Measurements from ENCODE around the gene TAS1R3. TPM values are rescaled to one million over a fixed set of nuclear protein-coding genes. Genes with fewer than 3 reads are reported as not detected.

Gene TAS1R3
- total RNA-seq, 1 experiment from 2014 or later = 0.16 TPM

GRCh38 chr1:1340185-1340584, 9.1 kb downstream of the TAS1R3 start:
- no peak overlapping the region for H3K4me3 ChIP-seq
- H3K27ac ChIP-seq = no peak overlapping the region
- peaks cover 68% of the 10 kb centered on the region for H3K36me3 ChIP-seq
- DNase-seq (ENCODE audit: low read depth in 1 of 2, low spot score in 2 of 2) = no peak
- peaks cover 20% of the 10 kb centered on the region for H3K4me1 ChIP-seq (replicated peaks)
- no peaks in the 10 kb centered on the region for H3K27me3 ChIP-seq (replicated peaks)
- H3K9me3 ChIP-seq (replicated peaks) = no peaks in the 10 kb centered on the region

DNA sequence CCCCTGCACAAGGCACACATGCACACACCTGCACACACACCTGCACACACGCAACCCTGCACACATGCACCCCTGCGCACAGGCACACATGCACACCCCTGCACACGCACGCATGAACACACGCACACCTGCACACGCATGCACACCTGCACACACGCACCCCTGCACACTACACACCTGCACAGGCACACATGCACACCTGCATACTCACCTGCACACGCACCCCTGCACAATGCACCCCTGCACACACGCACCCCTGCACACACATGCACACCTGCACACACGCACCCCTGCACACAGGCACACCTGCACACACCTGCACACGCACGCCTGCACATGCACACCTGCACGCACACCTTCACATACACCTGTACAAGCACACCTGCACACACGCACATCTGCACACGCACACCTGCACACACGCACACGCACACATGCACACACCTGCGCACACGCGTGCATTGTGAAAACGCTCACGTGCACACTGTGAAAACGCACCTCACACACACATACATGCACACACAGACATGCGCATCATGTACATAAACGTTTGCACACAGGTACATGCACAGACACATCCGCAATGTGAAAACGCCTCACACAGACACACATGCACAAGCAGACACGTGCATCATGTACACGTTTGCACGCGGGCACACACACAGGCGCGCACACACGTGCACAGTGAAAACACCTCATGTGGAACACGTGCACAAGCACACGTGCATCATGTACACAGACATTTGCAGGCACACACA, 9.9 kb downstream of the TAS1R3 start:
- Histone ChIP-seq H3K27ac (no peak overlapping the region), H3K27me3 (replicated peaks) (no peaks in the 10 kb centered on the region), H3K36me3 (peaks cover 62% of the 10 kb centered on the region), H3K4me1 (replicated peaks) (peaks cover 27% of the 10 kb centered on the region), H3K4me3 (no peak overlapping the region), H3K9me3 (replicated peaks) (no peaks in the 10 kb centered on the region)
- DNase-seq (ENCODE audit: low read depth in 1 of 2, low spot score in 2 of 2) = no peak

DNA sequence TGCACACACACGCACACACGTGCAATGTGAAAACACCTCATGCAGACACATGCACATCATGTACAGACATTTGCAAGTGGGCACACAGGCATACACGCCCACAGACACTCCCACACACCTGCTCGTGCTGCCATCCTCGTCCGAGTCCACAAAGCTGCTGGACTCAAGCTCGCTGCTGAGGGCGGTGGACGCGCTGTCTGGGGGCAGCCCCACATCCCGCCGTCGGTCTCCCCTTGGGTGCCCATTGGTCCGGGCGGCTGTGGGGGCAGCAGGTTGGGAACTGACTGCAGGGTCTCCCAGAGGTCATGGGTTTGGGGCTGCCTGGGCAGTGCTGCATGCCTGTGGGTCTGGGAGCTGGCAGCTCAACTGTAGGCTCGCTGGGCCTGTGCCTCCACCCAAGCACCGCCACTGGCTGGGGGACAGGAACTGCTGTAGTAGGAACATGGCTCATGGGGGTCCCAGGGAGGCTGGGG, 10.5 kb downstream of the TAS1R3 start:
- Histone ChIP-seq H3K36me3 (peaks cover 64% of the 10 kb centered on the region), H3K27ac (no peak overlapping the region), H3K4me3 (no peak overlapping the region), H3K27me3 (replicated peaks) (no peaks in the 10 kb centered on the region), H3K9me3 (replicated peaks) (no peaks in the 10 kb centered on the region), H3K4me1 (replicated peaks) (peaks cover 34% of the 10 kb centered on the region)
- DNase-seq (ENCODE audit: low read depth in 1 of 2, low spot score in 2 of 2) = no peak

DNA sequence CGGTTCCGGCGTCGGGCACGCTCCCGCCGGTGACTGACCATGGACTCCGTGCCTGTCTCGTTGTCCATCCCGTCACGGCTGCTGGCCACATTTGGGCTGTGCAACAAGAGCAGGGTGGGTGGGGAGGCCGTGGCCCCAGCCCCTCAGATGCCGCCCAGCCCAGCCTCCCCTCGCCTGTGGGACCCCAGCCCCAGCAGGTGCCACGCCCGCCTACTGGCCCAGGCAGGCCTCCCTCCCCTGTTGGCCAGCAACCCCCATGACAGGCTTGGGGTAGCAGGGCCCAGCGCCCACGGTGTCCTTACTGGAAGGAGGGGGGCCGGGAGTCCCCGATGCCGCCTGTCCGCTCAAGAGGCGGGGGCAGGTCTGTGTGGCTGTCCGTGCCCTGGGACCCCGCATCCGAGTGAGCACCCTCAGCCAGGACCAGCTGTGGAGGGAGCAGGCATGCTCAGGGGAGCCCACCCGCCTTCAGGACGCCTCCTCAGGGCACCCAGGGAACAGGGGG, 11.0 kb downstream of the TAS1R3 start:
- peaks cover 60% of the 10 kb centered on the region for H3K36me3 ChIP-seq
- no peak overlapping the region for H3K27ac ChIP-seq
- H3K4me3 ChIP-seq = no peak overlapping the region
- no peak for DNase-seq (ENCODE audit: low read depth in 1 of 2, low spot score in 2 of 2)
- no peaks in the 10 kb centered on the region for H3K9me3 ChIP-seq (replicated peaks)
- H3K4me1 ChIP-seq (replicated peaks) = peaks cover 39% of the 10 kb centered on the region
- no peaks in the 10 kb centered on the region for H3K27me3 ChIP-seq (replicated peaks)

DNA sequence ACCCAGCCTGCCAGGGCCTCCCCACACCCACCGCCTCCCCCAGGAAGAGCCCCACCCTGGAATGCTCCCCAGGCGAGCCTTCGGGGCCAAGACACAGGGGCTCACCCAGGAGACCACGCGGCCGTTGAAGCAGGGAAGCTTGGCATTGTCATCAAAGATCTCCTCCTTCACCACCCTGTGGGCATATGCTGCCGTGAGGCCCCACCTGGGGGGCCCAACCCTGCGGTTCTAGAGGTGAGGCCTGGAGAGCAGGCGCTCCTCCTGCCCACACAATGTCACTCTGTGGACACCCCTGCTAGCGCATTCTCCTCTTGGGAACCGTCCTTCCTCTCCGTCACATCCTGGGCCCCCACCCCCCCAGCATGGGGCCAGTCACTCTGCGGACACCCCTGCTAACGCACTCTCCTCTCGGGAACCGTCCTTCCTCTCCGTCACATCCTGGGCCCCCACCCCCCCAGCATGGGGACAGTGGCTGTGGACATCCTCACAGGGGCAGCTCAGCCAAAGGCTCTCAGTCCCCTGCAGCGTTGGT, 11.6 kb downstream of the TAS1R3 start:
- Histone ChIP-seq H3K36me3 (peaks cover 57% of the 10 kb centered on the region), H3K4me3 (no peak overlapping the region), H3K9me3 (replicated peaks) (no peaks in the 10 kb centered on the region), H3K27ac (no peak overlapping the region), H3K27me3 (replicated peaks) (no peaks in the 10 kb centered on the region), H3K4me1 (replicated peaks) (peaks cover 44% of the 10 kb centered on the region)
- DNase-seq (ENCODE audit: low read depth in 1 of 2, low spot score in 2 of 2) = no peak

DNA sequence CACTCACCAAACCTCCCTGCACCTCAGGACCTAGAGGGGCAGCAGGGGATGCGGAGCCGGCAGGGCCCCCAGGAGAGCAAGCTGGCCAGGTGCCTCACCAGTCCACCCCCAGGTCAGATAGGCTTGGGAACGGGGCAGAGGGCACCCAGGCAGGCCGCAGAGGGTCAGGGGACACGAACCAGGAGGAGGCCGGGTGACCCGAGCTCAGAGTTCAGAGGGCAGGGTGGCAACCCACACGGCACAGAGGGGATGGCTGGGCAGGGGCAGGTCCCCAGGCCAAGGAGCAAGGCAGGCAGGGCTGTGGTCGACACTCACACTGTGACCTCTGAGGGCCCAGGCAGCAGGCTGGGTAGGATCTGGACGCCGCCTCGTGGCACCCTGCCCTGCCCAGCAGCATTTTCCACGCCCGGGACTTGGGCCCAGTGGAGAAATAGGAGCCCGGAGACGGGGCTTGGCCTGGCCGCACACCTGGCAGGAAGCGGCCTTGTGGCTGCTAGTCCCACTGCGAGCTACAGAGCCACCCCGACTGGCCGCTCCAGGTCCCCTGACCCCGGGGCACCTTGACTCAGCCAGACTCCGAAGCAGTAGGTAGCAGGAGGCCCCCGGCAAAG, 12.8 kb downstream of the TAS1R3 start:
- Histone ChIP-seq H3K36me3 (peaks cover 61% of the 10 kb centered on the region), H3K9me3 (replicated peaks) (no peaks in the 10 kb centered on the region), H3K27me3 (replicated peaks) (no peaks in the 10 kb centered on the region), H3K4me1 (replicated peaks) (peaks cover 56% of the 10 kb centered on the region), H3K27ac (peak overlapping the region; percentile 68), H3K4me3 (no peak overlapping the region)
- DNase-seq (ENCODE audit: low read depth in 1 of 2, low spot score in 2 of 2) = no peak

DNA sequence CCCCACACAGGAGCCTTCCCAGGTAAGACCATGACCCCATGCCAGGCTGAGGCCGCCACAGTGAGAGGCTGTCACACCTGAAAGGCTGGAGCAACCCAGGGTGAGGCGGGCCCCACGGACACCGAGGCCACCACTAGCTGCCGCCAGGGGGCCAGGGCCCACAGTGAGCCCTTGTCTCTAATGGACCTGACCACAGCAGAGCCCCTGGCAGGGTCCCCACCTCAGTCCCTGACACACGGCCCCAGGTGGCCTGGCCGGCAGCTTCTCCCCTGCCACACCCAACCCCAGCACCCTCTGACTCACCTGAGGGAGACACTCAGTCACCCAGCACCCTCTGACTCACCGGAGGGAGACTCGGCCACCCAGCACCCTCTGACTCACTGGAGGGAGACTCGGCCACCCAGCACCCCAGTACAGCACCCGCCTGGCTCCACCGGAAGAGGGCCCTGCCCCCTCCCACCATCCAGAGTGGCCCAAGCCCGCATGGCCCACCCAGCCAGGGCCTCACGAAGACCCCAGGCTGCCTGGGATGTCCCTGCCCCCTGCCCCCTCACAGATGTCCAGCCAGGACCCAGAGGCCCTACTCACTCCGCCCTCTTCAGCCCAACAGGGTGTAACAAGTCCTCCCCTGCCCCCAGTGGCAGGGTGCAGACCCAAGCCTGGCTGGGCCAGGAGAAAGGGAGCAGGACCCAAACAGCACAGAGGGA, 13.7 kb downstream of the TAS1R3 start:
- Histone ChIP-seq H3K9me3 (replicated peaks) (no peaks in the 10 kb centered on the region), H3K4me3 (peak overlapping the region; percentile 8), H3K27ac (peak overlapping the region; percentile 68), H3K4me1 (replicated peaks) (peaks cover 59% of the 10 kb centered on the region), H3K36me3 (peaks cover 61% of the 10 kb centered on the region), H3K27me3 (replicated peaks) (no peaks in the 10 kb centered on the region)
- peak; percentile 96 to 99 for DNase-seq (ENCODE audit: low read depth in 1 of 2, low spot score in 2 of 2)

DNA sequence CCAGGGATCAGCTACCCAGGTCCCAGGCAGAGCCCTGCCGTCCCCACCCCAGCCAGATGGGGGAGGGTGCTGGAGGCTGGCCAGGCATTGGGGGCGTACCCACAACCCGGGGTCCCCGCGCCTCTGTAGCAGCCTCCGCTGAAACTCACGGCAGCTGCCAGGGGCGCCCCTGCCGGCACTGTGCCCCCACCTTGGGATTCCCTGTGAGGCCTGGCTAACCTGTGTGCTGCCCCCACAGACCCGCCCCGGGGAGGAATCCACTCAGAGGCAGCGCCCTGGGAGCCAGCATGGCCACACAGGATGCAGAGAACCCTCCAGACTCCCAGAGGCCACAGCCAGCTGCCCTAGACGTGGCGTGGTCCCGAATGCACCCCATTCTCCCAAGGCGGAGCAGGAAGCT, 14.3 kb downstream of the TAS1R3 start:
- Histone ChIP-seq H3K27ac (peak overlapping the region; percentile 68), H3K4me3 (peak overlapping the region; percentile 8), H3K9me3 (replicated peaks) (no peaks in the 10 kb centered on the region), H3K36me3 (peaks cover 56% of the 10 kb centered on the region), H3K4me1 (replicated peaks) (peaks cover 59% of the 10 kb centered on the region), H3K27me3 (replicated peaks) (no peaks in the 10 kb centered on the region)
- DNase-seq (ENCODE audit: low read depth in 1 of 2, low spot score in 2 of 2) = peak in 1 of 2 experiments; percentile 91

DNA sequence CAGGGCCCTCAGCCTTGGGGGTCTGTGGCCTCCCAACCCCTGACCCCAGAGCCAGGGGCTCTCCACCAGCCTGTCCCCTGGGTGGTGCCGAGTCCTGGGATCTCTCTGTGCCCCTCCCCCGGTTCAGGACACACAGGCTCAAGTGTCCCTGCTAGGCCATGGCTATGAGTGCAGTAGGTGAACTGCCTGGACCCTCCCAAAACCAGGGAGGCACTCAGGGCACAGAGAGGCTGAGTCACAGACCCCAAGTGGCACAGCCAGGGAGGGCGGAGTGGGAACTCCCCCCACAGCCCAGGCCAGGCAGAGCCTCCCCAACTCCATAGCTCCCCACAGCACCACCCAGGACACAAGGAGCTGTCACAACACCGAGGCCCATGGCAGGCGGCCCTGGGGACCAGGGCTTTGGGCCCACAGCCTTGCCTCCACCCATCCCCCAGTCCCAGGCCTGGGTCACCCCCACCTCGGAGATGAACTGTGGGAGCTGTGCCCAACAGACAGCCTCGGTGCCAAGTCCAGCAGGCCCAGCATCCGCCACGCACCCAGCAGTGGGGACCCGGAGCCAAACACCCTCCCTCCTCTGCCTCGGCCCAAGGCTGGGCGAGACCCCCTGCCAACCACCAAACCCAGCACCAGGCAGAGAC, 14.9 kb downstream of the TAS1R3 start:
- peak overlapping the region; percentile 68 for H3K27ac ChIP-seq
- peaks cover 50% of the 10 kb centered on the region for H3K36me3 ChIP-seq
- no peaks in the 10 kb centered on the region for H3K9me3 ChIP-seq (replicated peaks)
- H3K4me1 ChIP-seq (replicated peaks) = peaks cover 59% of the 10 kb centered on the region
- no peaks in the 10 kb centered on the region for H3K27me3 ChIP-seq (replicated peaks)
- DNase-seq (ENCODE audit: low read depth in 1 of 2, low spot score in 2 of 2) = no peak
- H3K4me3 ChIP-seq = peak overlapping the region; percentile 8

DNA sequence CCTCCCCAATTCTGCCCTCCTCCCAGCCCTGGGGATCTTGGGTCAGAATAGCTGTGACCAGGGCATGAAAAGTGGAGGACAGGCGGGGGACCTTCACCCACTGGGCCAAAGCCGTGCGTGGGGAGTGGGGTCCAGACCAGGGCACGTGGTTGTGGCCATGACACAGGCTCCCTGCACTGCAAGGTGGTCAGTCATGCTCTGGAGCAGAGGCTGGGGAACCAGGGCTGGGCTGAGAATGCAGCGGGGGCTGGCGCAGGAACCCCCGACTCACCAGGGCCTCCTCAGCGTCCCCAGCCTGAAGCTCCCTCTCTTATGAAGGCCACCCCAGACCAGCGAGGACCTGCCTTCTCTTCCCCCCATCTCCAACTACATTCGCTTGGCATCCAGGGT, 15.4 kb downstream of the TAS1R3 start:
- Histone ChIP-seq H3K4me1 (replicated peaks) (peaks cover 59% of the 10 kb centered on the region), H3K27ac (peak overlapping the region; percentile 68), H3K36me3 (peaks cover 47% of the 10 kb centered on the region), H3K27me3 (replicated peaks) (no peaks in the 10 kb centered on the region), H3K4me3 (no peak overlapping the region), H3K9me3 (replicated peaks) (no peaks in the 10 kb centered on the region)
- DNase-seq (ENCODE audit: low read depth in 1 of 2, low spot score in 2 of 2) = no peak

GRCh38 chr1:1347026-1347595, 16.0 kb downstream of the TAS1R3 start:
- H3K9me3 ChIP-seq (replicated peaks) = no peaks in the 10 kb centered on the region
- no peaks in the 10 kb centered on the region for H3K27me3 ChIP-seq (replicated peaks)
- peaks cover 47% of the 10 kb centered on the region for H3K36me3 ChIP-seq
- DNase-seq (ENCODE audit: low read depth in 1 of 2, low spot score in 2 of 2) = no peak
- H3K4me3 ChIP-seq = peak overlapping the region; percentile 100
- peaks cover 59% of the 10 kb centered on the region for H3K4me1 ChIP-seq (replicated peaks)
- H3K27ac ChIP-seq = no peak overlapping the region

- no peaks in the 10 kb centered on the region for H3K9me3 ChIP-seq (replicated peaks)
- H3K27me3 ChIP-seq (replicated peaks) = no peaks in the 10 kb centered on the region
- H3K27ac ChIP-seq = peak overlapping the region; percentile 26
- H3K4me3 ChIP-seq = peak overlapping the region; percentile 100
- peaks cover 59% of the 10 kb centered on the region for H3K4me1 ChIP-seq (replicated peaks)
- no peak for DNase-seq (ENCODE audit: low read depth in 1 of 2, low spot score in 2 of 2)
- H3K36me3 ChIP-seq = peaks cover 51% of the 10 kb centered on the region
Measured at GRCh38 chr1:1347663-1348419, 16.8 kb downstream of the TAS1R3 start.
